GM06990 (cell line): ENCODE measurements around the gene SLC11A2.

Experiments used
- DNase-seq: peaks from one replicate; pipeline ENCODE4 v3.0.0-alpha.2; 2011; ENCODE audit not compliant: insufficient read length; ENCODE audit errors: extremely low read depth
- H3K27me3 ChIP-seq: replicated peaks from 2 replicates; pipeline ENCODE4 v1.6.0; 2011; ENCODE audit warnings: low read length; ENCODE audit not compliant: control insufficient read depth, insufficient read depth
- H3K36me3 ChIP-seq: 2 replicates; pipeline ENCODE4 v1.5.1; 2011; ENCODE audit warnings: low read length; ENCODE audit not compliant: control insufficient read depth, insufficient read depth
- H3K4me3 ChIP-seq: replicated peaks from 2 replicates; pipeline ENCODE4 v1.5.1; 2011; ENCODE audit warnings: low read depth, mild to moderate bottlenecking, control low read depth, low read length
- TF ChIP-seq, protein P1 (sequence below): IDR thresholded peaks from 2 replicates; pipeline ENCODE4 v1.5.1; 2011; ENCODE audit warnings: low read length, control low read depth, mild to moderate bottlenecking, inconsistent platforms; ENCODE audit not compliant: insufficient read depth, poor library complexity, severe bottlenecking

Gene SLC11A2

GRCh38 chr12:50937653-50938052 lies 88.5 kb downstream of the SLC11A2 start:
- TF ChIP-seq, protein P1, sequence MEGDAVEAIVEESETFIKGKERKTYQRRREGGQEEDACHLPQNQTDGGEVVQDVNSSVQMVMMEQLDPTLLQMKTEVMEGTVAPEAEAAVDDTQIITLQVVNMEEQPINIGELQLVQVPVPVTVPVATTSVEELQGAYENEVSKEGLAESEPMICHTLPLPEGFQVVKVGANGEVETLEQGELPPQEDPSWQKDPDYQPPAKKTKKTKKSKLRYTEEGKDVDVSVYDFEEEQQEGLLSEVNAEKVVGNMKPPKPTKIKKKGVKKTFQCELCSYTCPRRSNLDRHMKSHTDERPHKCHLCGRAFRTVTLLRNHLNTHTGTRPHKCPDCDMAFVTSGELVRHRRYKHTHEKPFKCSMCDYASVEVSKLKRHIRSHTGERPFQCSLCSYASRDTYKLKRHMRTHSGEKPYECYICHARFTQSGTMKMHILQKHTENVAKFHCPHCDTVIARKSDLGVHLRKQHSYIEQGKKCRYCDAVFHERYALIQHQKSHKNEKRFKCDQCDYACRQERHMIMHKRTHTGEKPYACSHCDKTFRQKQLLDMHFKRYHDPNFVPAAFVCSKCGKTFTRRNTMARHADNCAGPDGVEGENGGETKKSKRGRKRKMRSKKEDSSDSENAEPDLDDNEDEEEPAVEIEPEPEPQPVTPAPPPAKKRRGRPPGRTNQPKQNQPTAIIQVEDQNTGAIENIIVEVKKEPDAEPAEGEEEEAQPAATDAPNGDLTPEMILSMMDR: no peak
- no peak overlapping the region for H3K4me3 ChIP-seq
- DNase-seq: no peak
- no peaks in the 10 kb centered on the region for H3K36me3 ChIP-seq
- H3K27me3 ChIP-seq: no peaks in the 10 kb centered on the region; the same call in 1 of the 2 replicates

- DNase-seq: no peak
- TF ChIP-seq, protein P1: no peak
- H3K27me3 ChIP-seq: no peaks in the 10 kb centered on the region
- H3K36me3 ChIP-seq: no peaks in the 10 kb centered on the region
- H3K4me3 ChIP-seq: no peak overlapping the region
These were observed 89.2 kb downstream of the SLC11A2 start for GRCh38 chr12:50936821-50937530.

GRCh38 chr12:50934981-50935807 lies 91.0 kb downstream of the SLC11A2 start:
- H3K36me3 ChIP-seq: no peaks in the 10 kb centered on the region; the same call in 1 of the 2 replicates
- no peaks in the 10 kb centered on the region for H3K27me3 ChIP-seq
- no peak for DNase-seq
- no peak overlapping the region for H3K4me3 ChIP-seq
- TF ChIP-seq, protein P1: no peak

GRCh38 chr12:50934371-50934851 lies 91.8 kb downstream of the SLC11A2 start:
- H3K4me3 ChIP-seq: no peak overlapping the region
- DNase-seq: no peak
- TF ChIP-seq, protein P1: no peak
- H3K36me3 ChIP-seq: no peaks in the 10 kb centered on the region; the same call in 1 of the 2 replicates
- H3K27me3 ChIP-seq: no peaks in the 10 kb centered on the region

- Histone ChIP-seq H3K36me3 (no peaks in the 10 kb centered on the region; the same call in 1 of the 2 replicates), H3K27me3 (no peaks in the 10 kb centered on the region), H3K4me3 (no peak overlapping the region)
- TF ChIP-seq, protein P1: no peak
- DNase-seq: no peak
These were observed 92.6 kb downstream of the SLC11A2 start for GRCh38 chr12:50933459-50934124.
